Activated T-cell treated with anti-CD3 and anti-CD28 coated beads, Interleukin-2, amount 50 U/mL, for 4 hours (primary cell): ENCODE results near the gene FEV. TPM values are rescaled to one million over a fixed set of nuclear protein-coding genes. Genes with fewer than 3 reads are reported as not detected.

ENCODE experiments used
- ATAC-seq, 2 donors: fragments of 200-7000 bp; cut with Tn5 transposase; one replicate each; pipeline ENCODE4 v1.10.0; 2021
- DNase-seq: peaks from one replicate; pipeline ENCODE4 v3.0.0-alpha.2; 2020
- H3K27me3 Mint-ChIP-seq: one replicate; pipeline ENCODE4 v1.8.0; 2021; ENCODE audit warnings: low read depth, mixed read lengths
- H3K36me3 Mint-ChIP-seq: one replicate; pipeline ENCODE4 v1.8.0; 2022; ENCODE audit warnings: mixed read lengths; ENCODE audit not compliant: insufficient read depth
- H3K4me1 Mint-ChIP-seq: one replicate; pipeline ENCODE4 v1.8.0; 2021; ENCODE audit warnings: low read depth, mixed read lengths
- H3K4me3 Mint-ChIP-seq: one replicate; pipeline ENCODE4 v1.8.0; 2021; ENCODE audit warnings: mild to moderate bottlenecking, moderate library complexity, mixed read lengths
- H3K9me3 Mint-ChIP-seq: one replicate; pipeline ENCODE4 v1.8.0; 2021; ENCODE audit warnings: mixed read lengths
- total RNA-seq, 3 donors: library from RNA; stranded (reverse); gene quantifications; one replicate each; pipeline ENCODE4 v1.2.1, GENCODE V29; 2021

FEV gene
- total RNA-seq, 3 donors from 2014 or later = not detected

- ATAC-seq = peak; percentile 32 to 41
- H3K9me3 Mint-ChIP-seq = no peaks in the 10 kb centered on the region
- H3K27me3 Mint-ChIP-seq = peaks cover 74% of the 10 kb centered on the region
- H3K4me3 Mint-ChIP-seq = peak overlapping the region; percentile 26
- H3K4me1 Mint-ChIP-seq = peaks cover 13% of the 10 kb centered on the region
- peak; percentile 45 for DNase-seq
- no peaks in the 10 kb centered on the region for H3K36me3 Mint-ChIP-seq
Observed at GRCh38 chr2:219001577-219002394, 16.8 kb upstream of the FEV start.

- peaks cover 77% of the 10 kb centered on the region for H3K27me3 Mint-ChIP-seq
- H3K4me3 Mint-ChIP-seq = no peak overlapping the region
- H3K4me1 Mint-ChIP-seq = peaks cover 15% of the 10 kb centered on the region
- ATAC-seq = peak in 1 of 2 donors; percentile 13
- no peaks in the 10 kb centered on the region for H3K9me3 Mint-ChIP-seq
- DNase-seq = no peak
- H3K36me3 Mint-ChIP-seq = no peaks in the 10 kb centered on the region
Observed at GRCh38 chr2:219001100-219001576, 16.2 kb upstream of the FEV start.

DNA sequence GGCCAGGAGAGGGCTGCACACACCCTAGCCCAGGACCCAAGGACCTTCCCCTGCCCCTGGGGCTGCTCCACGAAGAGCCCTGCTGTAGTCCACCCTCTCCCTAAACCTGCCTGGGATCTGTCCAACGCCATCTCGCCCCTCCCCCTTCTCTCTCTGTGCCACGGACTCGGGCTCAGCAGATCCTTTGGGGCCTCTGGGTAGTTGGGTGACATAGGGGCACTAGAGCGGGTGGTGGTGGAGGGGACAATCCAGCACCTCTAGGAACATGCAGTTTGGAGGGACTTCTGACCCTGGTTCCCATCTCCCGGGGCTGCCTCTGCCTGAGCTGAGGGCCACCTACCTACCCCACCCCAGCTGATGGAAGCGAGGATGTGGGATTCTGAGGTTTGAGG, 15.6 kb upstream of the FEV start:
- H3K27me3 Mint-ChIP-seq = peaks cover 77% of the 10 kb centered on the region
- H3K36me3 Mint-ChIP-seq = no peaks in the 10 kb centered on the region
- H3K4me3 Mint-ChIP-seq = no peak overlapping the region
- DNase-seq = no peak
- peaks cover 17% of the 10 kb centered on the region for H3K4me1 Mint-ChIP-seq
- no peaks in the 10 kb centered on the region for H3K9me3 Mint-ChIP-seq
- no peak for ATAC-seq

DNA sequence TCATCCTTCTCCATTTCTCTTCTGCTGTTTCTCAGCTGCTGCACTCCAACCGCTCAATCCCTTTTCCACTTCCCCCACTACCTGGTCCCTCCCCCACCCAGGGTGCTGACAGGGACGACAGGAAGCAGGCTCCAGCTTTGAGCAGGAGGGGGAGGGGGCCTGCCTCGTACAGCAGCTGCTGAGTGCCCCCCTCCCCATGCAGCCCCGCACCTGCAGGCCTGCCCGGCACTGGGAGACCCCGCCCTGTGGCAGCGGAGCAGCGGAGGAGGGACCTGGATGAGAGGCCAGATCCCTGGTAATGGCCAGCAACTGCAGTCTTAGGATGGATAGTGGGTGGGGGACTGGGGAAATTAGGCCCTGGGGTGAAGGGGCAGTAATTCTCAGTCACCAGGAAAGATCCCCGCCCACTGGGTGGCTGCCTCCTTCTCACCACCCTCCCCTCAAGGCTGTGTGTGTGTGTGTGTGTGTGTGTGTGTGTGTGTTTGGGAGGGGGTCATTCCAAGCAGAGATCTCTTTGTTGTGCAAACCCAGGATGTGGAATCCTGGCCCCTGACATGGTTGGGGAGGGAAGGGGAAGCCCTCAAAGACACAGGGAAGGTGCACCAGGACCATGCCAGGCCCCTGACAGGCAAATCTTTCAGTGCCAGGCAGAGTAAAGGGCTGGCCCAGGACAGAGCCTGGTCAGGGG, 15.0 kb upstream of the FEV start:
- no peak overlapping the region for H3K4me3 Mint-ChIP-seq
- H3K27me3 Mint-ChIP-seq = peaks cover 77% of the 10 kb centered on the region
- H3K9me3 Mint-ChIP-seq = no peaks in the 10 kb centered on the region
- no peaks in the 10 kb centered on the region for H3K36me3 Mint-ChIP-seq
- ATAC-seq (no peak), DNase-seq (no peak)
- peaks cover 17% of the 10 kb centered on the region for H3K4me1 Mint-ChIP-seq

GRCh38 chr2:218999021-218999880, 14.3 kb upstream of the FEV start:
- H3K4me1 Mint-ChIP-seq = peaks cover 17% of the 10 kb centered on the region
- H3K36me3 Mint-ChIP-seq = no peaks in the 10 kb centered on the region
- H3K9me3 Mint-ChIP-seq = no peaks in the 10 kb centered on the region
- no peak overlapping the region for H3K4me3 Mint-ChIP-seq
- peaks cover 76% of the 10 kb centered on the region for H3K27me3 Mint-ChIP-seq
- DNase-seq (no peak), ATAC-seq (no peak)

GRCh38 chr2:218998414-218999002, 13.5 kb upstream of the FEV start:
- Mint-ChIP-seq H3K4me1 (peaks cover 18% of the 10 kb centered on the region), H3K4me3 (no peak overlapping the region), H3K27me3 (peaks cover 76% of the 10 kb centered on the region), H3K9me3 (no peaks in the 10 kb centered on the region), H3K36me3 (no peaks in the 10 kb centered on the region)
- no peak for ATAC-seq
- DNase-seq = no peak

- ATAC-seq (no peak), DNase-seq (no peak)
- Mint-ChIP-seq H3K36me3 (no peaks in the 10 kb centered on the region), H3K9me3 (no peaks in the 10 kb centered on the region), H3K4me3 (no peak overlapping the region), H3K4me1 (peaks cover 13% of the 10 kb centered on the region), H3K27me3 (peaks cover 72% of the 10 kb centered on the region)
Observed at GRCh38 chr2:218997731-218998130, 12.7 kb upstream of the FEV start.

DNA sequence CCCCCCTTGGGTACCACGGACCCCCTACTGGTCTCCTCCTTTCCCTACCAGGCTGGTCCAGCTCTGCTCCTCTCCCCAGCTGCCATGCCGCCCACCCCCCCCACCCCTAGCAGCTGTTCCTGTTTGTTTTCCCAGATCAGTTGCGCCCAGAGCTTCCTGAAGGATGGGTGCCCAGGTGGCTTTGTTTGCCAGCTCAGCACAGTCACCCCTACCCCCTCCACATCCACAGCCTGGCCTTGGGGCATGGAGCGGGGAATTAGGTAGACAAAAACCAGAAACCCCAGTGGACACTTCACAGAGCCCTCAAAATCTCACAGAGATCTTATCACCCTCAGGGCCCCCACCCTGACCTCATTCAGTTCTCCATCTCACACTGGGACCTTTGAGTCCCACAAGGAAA, 12.0 kb upstream of the FEV start:
- Mint-ChIP-seq H3K9me3 (no peaks in the 10 kb centered on the region), H3K36me3 (no peaks in the 10 kb centered on the region), H3K27me3 (peaks cover 73% of the 10 kb centered on the region), H3K4me3 (no peak overlapping the region), H3K4me1 (peaks cover 11% of the 10 kb centered on the region)
- no peak for ATAC-seq
- DNase-seq = no peak

- Mint-ChIP-seq H3K4me1 (peaks cover 8% of the 10 kb centered on the region), H3K27me3 (peaks cover 77% of the 10 kb centered on the region), H3K4me3 (peak overlapping the region; percentile 29), H3K36me3 (no peaks in the 10 kb centered on the region), H3K9me3 (no peaks in the 10 kb centered on the region)
- DNase-seq = peak; percentile 74
- ATAC-seq = peak; percentile 64 to 73
Observed at GRCh38 chr2:218995972-218996711, 11.2 kb upstream of the FEV start.

DNA sequence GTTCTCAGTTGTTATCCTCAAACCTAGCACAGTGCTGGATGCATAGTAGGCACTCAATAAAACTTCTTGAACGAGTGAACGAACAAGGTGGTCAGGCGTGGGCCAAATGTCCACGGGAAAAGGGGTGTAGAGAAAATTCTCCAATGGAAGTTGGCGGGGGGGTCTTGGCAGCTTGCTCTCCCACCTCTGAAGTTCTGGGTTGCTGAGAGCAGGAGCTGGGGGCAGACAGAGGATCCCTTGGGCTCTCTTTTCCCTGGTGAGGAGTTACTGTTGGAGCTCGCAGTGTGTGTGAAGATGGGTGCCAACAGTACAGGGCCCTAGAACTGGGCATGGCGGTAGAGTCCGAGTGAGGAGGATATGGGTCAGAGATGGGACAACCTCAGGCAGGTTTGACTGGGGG, 10.6 kb upstream of the FEV start:
- Mint-ChIP-seq H3K4me1 (peaks cover 5% of the 10 kb centered on the region), H3K36me3 (no peaks in the 10 kb centered on the region), H3K27me3 (peaks cover 77% of the 10 kb centered on the region), H3K9me3 (no peaks in the 10 kb centered on the region), H3K4me3 (no peak overlapping the region)
- DNase-seq (no peak), ATAC-seq (peak in 1 of 2 donors; percentile 1)

- peaks cover 5% of the 10 kb centered on the region for H3K4me1 Mint-ChIP-seq
- peak; percentile 39 to 42 for ATAC-seq
- peaks cover 85% of the 10 kb centered on the region for H3K27me3 Mint-ChIP-seq
- no peaks in the 10 kb centered on the region for H3K9me3 Mint-ChIP-seq
- H3K36me3 Mint-ChIP-seq = no peaks in the 10 kb centered on the region
- no peak for DNase-seq
- H3K4me3 Mint-ChIP-seq = peak within 1 kb of the TSS; percentile 8
Observed at GRCh38 chr2:218993345-218994315, 8.6 kb upstream of the FEV start, which contains the start of gene CRYBA2. CRYBA2 (minus strand) TSS chr2:218993422; CDS start chr2:218993176, 246 bp downstream.

DNA sequence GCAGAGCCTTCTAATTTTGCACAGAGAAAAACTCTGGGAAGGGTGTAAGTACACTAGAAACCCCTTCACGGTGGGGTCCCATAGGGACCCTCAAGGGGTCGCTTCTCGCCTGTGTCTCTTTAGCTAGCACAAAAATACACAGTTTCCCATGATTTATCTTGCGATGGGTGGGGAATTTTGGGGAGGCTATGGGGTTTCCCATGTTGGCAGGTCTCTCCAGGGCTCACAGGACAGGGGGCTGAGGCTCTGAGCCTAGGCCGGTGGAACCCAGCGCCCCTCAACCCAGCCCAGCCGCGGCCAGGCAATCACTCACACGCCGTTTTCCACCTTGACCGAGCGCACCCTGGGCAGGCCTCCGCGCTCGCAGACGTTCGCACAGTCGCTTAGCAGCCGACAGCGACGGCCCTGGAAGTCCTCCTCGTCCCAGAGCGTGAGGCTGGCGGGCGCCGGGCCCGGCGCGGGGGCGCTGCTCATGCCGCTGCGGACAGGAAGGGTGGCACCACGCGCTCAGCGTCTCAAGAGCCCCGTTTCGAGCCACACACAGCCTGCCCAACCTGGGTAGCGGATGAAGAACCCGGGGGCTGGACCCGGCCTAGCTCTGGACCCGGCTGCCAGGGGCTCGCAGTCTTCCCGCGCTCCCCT, 7.8 kb upstream of the FEV start:
- ATAC-seq (peak; percentile 3 to 13), DNase-seq (no peak)
- peaks cover 78% of the 10 kb centered on the region for H3K27me3 Mint-ChIP-seq
- H3K4me3 Mint-ChIP-seq = no peak overlapping the region
- H3K36me3 Mint-ChIP-seq = no peaks in the 10 kb centered on the region
- H3K9me3 Mint-ChIP-seq = no peaks in the 10 kb centered on the region
- peaks cover 5% of the 10 kb centered on the region for H3K4me1 Mint-ChIP-seq
